Forelimb muscle (tissue), 1 donor: ENCODE measurements around the gene ADAMTS18. TPM values are rescaled to one million over a fixed set of nuclear protein-coding genes. Genes with fewer than 3 reads are reported as not detected.
"Not testable (repeated sequence)": the region's sequence is repeated elsewhere in the genome, so short reads cannot be mapped to it uniquely, and the experiment has no call there.

ENCODE experiments used
- DNase-seq: peaks from one replicate; pipeline ENCODE4 v3.0.0-alpha.2; 2013; ENCODE audit warnings: low read depth
- polyA plus RNA-seq: library from polyadenylated mRNA; unstranded; fragments of 120-200 nt; gene quantifications from one replicate; pipeline ENCODE4 v1.2.1, GENCODE V29; 2013; ENCODE audit not compliant: insufficient read length

ADAMTS18 gene
- polyA plus RNA-seq = 0.92 TPM

- no peak for DNase-seq
These were observed at the start of gene ADAMTS18 for GRCh38 chr16:77434530-77435271. TSS of gene ADAMTS18 (minus strand) at chr16:77435034. CDS start at chr16:77434695, 339 bp downstream.

- DNase-seq = no peak
These were observed 46.0 kb upstream of the ADAMTS18 start for GRCh38 chr16:77480681-77481315.

GRCh38 chr16:77472262-77472661 lies 37.4 kb upstream of the ADAMTS18 start:
- DNase-seq = no peak

GRCh38 chr16:77470851-77471250 lies 36.0 kb upstream of the ADAMTS18 start:
- DNase-seq = no peak

- DNase-seq = no peak
These were observed 34.8 kb upstream of the ADAMTS18 start for GRCh38 chr16:77469634-77470033.

- DNase-seq = no peak
These were observed 34.0 kb upstream of the ADAMTS18 start for GRCh38 chr16:77468831-77469230.

- DNase-seq = no peak
These were observed 33.0 kb upstream of the ADAMTS18 start for GRCh38 chr16:77467821-77468335.

GRCh38 chr16:77463659-77464058 lies 28.8 kb upstream of the ADAMTS18 start:
- not testable (repeated sequence) for DNase-seq

GRCh38 chr16:77462894-77463293 lies 28.1 kb upstream of the ADAMTS18 start:
- no peak for DNase-seq

GRCh38 chr16:77459534-77460254 lies 24.9 kb upstream of the ADAMTS18 start:
- DNase-seq = no peak

- DNase-seq = no peak
These were observed 22.2 kb upstream of the ADAMTS18 start for GRCh38 chr16:77457046-77457445.

- no peak for DNase-seq
These were observed 17.4 kb upstream of the ADAMTS18 start for GRCh38 chr16:77452243-77452642.

- no peak for DNase-seq
These were observed 16.1 kb upstream of the ADAMTS18 start for GRCh38 chr16:77450790-77451487.

- DNase-seq = no peak
These were observed 14.4 kb upstream of the ADAMTS18 start for GRCh38 chr16:77449208-77449607.

- no peak for DNase-seq
These were observed 10.5 kb upstream of the ADAMTS18 start for GRCh38 chr16:77445324-77445723.

- no peak for DNase-seq
These were observed 9.3 kb upstream of the ADAMTS18 start for GRCh38 chr16:77444147-77444460.

- DNase-seq = no peak
These were observed 8.7 kb upstream of the ADAMTS18 start for GRCh38 chr16:77443357-77444146.

- no peak for DNase-seq
These were observed 7.2 kb upstream of the ADAMTS18 start for GRCh38 chr16:77442078-77442477.

- DNase-seq = no peak
These were observed 4.3 kb upstream of the ADAMTS18 start for GRCh38 chr16:77439106-77439505.

GRCh38 chr16:77437859-77438258 lies 3.0 kb upstream of the ADAMTS18 start:
- no peak for DNase-seq

GRCh38 chr16:77435272-77435820 lies 512 bp upstream of the ADAMTS18 start:
- no peak for DNase-seq
